SKM-1 (cell line): Measurements from ENCODE around the gene KCNMA1.

Experiments used
- DNase-seq: peaks from one replicate; lab custom pipeline; 2025; ENCODE audit not compliant: unreplicated experiment; lab: John Stamatoyannopoulos, UW

Gene KCNMA1

DNA sequence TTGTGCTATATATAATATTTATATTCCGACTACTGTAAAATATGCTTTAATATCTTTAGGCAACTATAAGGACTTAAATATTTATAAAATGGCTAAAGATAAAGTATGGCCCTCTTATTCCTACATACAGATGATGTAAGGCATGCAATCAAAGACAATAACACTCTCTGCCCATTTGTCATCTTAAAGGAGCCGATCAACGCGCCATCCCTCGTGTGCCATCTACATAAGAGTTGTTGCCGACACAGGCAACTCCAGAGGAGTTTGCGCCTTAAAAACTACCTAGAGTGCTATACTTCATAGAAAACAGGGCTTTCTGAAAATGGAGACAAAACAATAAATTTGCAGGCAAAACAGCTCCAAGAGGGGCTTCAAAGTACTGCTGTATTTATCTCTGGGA lies 709.0 kb downstream of the KCNMA1 start:
- no peak for DNase-seq

DNA sequence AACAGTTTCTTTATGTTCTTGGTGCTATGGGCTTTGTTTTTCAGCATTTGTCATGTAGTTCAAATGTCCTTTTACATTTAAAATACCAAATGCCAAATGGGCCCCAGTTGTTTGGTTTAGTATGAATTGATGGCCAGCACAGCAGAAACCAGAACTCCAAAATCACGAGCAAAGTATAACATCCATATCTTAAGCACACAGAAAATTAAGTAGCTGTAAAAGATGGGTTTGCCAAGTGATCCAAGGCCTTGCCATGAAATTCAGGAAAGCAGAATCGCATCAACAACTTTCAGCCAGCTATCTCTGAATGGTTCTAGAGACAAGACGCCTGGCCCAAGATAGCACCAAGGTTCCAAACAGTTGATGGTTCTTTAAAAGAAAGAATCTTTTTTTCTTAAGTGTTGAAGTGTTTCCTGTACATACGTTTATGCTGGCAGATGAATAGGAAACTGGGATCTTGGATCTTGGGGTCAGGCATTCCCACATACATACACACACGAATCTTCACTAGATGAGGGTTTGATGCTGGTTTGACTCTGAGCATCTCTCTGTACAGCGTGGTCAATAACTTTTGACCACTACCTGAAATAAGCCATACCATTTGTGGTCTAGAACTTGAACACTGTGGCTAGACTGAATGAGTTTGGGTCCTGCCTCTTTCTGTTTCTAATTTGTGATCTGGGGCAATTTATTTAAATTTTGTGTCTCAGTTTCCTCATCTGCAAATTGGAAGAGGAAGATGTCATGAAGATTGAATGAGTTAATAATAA lies 711.8 kb downstream of the KCNMA1 start:
- no peak for DNase-seq

DNA sequence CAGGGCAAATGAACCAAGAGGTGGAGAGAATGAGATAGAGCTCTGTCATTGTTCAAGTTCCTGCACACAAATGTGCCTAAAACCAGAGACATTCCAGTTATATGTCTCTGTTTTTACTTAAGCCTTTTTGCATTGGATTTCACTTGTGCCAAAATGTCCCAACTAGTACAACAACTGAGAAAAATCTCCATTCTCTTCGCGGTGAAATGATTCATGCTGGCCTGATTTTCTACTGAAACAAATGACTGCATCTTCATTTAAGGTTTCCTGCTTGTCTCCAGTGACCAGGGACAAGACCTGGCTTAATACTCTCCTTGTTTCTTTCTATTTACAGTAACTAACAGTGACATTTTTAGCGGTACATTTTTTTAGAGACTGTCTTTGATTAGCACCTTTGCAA lies 714.9 kb downstream of the KCNMA1 start:
- DNase-seq, result no peak

DNA sequence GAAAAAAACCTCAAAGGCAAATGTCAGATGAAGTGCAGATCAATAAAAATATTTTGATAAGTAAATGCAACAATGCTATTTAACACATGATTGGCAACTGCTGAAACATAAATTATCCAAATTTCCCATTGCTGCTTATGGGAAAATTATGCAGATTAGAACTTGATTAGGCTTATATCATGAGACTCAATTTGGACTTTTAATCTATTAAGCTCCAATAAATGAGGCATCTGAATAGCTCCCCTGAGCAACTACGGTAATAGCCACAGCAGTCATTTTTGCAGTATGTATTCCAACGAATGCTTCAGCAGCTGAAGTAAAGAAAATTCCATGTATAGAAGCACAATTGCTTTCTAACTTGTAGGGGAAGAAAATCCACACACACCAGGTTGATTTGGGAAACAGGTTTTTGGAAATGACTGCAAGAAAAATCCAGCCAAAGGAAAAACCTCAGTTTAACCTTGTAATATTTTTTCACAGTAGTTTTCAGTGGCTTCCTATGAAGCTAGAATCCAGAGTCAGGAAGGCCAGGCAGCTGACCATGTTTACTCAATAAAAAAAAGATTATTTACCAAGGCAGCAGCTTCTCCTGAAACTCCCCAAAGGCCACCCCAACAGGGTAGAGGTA lies 716.1 kb downstream of the KCNMA1 start:
- no peak for DNase-seq

DNA sequence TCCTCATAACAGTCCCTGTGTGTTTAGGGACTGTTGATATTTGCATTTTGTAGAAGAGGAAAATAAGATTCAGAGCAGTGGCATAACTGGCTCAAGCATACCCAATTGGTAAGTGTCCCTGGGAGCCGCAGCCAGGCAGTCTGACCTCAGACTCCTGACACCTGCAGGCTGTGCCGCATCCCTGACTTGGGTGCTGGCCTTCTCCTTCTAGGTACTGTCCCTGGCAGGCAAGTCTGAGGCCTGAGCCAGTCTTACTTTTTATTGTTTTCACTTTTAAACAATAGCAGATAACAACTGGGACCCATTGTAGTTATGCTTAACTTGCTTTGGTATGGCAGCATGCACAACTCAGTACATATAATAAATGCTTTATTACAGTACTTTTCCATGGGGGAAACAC lies 717.0 kb downstream of the KCNMA1 start:
- no peak for DNase-seq

DNA sequence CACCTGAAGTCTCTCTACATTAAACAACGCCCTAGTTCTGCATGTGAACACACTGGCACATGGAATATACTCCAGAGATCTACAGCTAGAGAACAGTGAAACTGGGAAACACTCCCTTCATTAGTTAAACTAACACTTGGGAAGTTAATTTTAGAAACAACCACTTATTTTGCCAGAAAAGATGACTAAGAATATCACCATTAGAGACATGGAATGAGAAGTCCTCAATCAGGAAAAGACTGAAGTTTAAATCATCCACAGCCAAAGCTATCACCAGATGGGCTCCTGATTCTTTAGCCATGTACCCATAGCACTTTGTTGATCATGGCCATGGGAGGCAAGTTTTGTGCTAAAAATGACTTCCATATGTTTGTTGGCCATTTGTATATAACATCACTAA lies 719.5 kb downstream of the KCNMA1 start:
- no peak for DNase-seq

DNA sequence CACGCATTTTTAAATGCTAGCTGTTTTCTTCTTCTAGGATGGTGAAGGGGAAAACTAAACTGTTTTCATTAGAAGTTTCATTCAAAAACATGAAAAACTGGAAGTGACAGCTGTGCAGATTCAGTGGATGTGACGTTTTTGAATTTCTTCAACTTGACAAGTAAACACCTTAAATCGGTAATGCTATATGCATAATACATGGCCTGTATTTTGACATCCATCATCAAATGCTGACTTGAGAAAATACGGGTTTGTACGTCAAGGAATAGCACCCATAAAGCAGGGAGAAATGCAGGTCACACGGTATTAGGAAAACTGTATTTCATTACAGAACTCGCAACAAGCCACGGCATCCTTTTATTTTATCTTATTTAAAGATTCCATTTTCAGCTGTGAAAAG lies 720.5 kb downstream of the KCNMA1 start:
- no peak for DNase-seq

DNA sequence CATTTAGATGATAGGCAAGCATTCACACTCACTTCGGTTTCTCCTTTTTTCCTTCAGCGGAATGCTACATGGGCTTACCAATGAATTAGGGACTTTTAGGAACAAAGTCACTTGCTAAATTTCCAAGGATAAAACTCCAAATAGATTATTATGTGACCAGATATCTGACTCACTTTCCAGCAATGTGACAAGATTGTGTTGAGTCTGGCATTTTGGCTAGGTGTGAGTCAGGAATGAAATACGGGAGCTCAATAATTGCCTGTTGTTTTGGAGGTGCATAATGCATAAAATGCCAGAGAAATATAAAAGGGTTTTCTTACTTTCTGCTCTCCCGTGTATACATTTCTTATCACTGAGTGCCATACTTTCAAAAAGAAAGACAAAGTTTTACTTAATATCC lies 721.1 kb downstream of the KCNMA1 start:
- DNase-seq, result no peak

DNA sequence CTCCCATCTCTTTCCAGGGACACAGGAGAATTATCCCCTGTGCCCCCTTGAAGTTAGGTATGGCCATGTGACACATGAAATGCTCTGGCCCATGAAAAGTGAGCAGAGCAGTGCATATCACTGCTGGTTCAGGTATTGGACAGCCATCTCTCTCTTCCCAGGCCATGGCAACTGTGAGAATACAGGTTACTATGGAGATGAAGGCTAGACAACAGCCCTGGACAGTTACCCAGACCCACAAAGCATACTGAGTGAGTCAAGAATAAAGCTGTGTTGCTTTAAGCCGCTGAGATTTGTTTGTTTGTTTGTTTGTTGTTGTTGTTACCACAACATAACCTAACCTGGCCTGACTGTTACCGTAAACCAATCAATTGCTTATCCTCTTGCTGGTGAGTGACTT lies 722.3 kb downstream of the KCNMA1 start:
- DNase-seq, result no peak

DNA sequence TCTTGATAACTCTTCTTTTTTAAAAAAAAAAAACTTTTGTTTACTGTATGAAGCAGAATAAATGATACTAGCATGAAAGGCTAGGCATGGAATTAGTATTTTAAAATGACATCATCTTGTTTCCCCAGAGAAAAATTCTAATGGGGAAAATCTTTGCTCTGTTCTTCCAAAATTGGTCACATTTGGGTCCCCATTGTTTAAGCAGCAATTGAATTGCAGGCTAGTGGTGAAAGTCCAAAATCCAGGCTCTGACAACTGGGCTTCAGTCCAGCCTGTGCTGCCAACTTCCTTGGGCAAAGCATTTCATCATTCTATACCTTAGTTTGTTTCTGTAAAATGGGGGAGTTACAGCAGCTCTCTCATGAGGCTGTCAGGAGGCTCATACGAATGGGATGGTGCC lies 726.4 kb downstream of the KCNMA1 start:
- DNase-seq, result no peak

DNA sequence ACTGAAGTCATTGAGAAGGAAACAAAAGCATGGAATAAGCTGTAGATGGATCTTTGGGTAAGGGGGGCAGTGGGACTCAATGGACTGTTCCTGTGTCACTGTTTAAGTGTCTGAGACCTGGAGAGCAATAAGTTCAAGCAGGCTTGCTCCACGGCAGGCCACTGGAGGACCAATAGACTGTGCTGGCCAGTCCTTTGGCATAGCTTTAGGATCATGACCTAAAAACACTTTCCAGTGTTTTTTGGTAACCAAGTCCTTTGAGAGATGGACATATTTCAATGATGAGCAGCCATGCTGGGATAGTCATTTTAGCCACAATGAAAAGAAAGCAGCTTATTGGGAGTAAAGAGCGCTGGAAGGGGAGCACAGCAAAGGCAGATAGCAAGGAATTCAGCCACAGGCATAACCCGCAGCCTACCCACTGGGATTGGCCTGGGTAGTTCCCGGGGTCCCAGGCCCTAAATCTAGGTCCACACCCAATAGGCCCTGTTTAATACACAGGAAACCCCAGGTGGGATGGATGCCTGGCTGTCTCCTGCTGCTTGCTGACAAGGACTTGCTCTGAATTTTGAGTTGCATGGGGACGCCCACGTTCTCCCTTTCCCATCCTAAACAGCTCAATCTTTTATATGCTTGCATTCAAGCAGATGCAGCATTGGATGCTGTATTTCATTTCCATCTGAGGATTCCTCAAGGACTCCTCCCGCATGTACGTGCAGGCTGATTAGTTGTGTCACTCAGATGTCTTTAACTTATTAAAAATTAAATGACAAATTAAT lies 727.2 kb downstream of the KCNMA1 start:
- no peak for DNase-seq

DNA sequence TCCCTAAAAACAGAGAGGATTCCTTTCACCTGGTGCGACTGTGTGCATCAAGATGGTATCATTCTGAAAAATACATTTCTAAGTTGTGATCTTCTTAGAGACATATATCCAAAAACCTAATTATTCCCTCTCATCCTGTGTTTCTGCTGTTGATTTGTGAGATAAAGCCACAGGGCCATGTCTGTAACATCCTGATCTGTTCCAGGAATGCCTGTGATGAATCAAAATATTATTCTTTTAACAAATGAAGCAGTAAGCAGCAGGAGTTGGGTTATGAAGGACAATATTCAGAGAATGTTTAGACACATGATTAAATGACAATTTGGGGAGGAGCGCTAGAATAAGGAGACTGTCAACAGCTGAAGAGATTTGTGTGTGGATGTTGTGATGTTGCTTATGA lies 731.4 kb downstream of the KCNMA1 start:
- DNase-seq, result no peak

DNA sequence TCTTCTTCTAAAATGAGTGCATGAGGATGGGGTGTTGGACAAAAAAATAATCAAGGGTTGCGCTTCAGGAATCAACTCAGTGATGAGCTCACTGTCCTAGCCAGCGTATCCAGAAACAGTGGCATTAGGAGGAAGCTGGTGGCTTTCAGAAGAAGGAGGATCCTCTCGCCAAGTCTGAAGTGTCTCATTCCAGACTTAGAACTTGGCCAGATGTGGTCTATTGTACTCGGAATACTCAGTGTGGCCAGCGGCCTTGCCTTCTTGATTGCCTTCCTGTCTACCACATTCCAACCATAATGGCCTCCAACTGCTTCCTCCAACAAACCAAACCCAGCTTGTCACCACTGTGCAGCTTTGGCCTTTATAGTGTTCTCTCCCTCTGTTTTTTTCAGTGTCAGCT lies 732.4 kb downstream of the KCNMA1 start:
- no peak for DNase-seq

DNA sequence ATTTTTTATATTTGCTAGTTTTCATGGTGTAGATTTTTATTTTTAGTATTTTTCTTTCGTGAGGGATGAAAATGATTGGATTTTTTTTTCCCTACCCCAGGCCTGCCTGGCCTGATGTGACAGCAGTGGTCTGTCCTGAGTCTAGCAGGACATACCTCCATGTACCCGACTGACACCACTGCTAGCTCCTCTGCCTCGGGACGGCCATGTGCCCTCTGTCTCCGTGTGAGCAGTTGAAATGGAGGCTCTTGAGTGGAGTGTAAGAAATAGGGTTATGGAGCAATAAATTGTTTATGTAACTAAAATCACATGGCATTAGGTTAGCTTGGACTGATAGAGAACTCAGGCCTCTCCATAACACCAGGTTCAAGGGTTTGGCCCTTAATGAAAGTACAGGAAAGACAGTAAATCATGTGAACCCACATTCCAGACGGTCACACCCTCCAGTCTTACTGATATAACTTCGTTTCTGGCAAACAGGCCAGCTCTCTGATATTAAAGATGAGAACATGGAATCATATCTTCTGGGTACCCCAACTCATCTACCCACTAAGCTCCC lies 734.1 kb downstream of the KCNMA1 start:
- DNase-seq, result no peak

DNA sequence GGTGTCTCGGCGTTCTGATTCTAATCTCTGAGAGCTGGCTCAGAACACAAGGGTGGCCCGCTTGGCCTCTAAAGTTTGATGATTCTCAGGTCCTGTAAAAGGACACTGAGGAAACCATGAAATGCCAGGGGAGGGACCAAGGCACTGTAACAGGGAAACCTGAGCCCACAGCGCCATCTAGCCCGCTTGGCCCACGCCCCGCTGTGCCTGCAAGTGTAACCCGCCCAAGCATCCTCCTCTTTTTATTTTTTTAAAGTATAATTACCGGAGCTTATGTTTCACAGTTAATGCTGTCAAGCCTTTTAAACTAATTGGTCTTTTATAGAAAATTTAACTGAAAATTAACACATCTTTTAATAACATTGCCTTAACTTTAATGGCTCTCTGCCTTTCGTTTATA lies 734.7 kb downstream of the KCNMA1 start:
- no peak for DNase-seq

DNA sequence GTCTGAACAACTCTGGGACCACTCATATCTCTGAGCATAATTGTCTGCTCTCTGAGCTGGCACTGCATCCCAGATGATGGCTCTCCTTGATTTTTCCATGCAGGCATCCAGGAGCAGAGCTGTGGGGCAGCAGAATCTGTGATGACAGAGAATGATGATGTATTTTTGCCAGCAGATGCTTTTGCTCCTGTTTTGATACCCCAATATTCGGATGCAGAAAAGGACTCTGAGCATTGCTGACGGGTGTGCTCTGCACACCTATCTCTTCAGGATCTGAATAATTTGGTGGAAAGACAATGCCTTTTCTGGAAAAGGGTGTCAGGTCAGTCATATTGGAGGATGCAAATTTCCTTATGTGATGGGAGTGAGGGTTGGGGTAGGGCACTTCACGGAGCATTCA lies 735.9 kb downstream of the KCNMA1 start:
- no peak for DNase-seq

DNA sequence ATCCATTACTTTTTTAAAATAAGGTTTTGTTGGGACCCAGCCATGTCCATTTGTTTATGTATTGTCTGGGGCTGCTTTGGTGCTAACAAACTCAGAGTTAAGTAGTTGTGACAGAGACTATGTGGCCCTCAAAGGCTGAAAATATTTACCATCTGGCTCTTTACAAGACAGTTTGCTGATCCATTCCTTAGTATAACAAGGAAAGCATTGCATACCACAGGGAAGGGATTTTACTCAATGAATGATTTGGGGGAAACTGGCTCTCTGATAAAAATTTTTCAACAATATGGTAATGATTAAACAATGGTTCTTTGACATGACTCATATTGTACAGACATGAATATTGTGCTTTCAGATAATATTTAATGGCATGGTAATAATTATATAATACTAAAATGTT lies 738.1 kb downstream of the KCNMA1 start:
- no peak for DNase-seq

DNA sequence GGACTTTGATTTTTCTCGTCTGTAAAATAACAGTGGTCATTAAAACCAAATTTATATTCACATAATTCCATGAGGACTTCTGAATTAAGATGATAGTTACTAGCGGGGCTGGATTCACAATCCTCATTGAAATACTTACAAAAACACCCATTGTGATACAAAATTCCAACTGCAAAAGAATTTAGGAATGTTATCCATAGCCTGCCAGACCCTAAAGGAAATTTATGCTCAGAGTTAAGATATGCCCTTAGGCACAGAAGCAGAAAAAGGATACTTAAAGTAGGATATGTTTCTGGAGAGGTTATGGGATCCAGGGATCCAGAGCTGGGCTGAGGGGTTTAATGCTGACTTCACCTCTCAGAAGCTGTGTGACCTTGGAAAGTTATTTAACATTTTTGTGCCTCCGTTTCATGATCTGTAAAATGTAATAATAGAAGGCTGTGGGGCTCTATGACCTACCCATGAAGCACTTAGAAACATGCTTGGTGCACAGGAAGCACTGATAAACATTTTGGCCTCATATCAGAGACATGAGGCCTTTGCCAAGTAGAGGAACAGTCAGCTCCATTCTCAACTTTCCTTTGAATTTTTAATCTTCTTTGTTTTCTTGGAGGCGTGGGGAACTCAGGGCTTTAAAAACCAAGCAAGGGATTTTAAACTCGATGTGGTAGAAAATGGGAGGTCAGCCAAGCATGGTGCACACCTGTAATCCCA lies 744.7 kb downstream of the KCNMA1 start:
- DNase-seq, result no peak

DNA sequence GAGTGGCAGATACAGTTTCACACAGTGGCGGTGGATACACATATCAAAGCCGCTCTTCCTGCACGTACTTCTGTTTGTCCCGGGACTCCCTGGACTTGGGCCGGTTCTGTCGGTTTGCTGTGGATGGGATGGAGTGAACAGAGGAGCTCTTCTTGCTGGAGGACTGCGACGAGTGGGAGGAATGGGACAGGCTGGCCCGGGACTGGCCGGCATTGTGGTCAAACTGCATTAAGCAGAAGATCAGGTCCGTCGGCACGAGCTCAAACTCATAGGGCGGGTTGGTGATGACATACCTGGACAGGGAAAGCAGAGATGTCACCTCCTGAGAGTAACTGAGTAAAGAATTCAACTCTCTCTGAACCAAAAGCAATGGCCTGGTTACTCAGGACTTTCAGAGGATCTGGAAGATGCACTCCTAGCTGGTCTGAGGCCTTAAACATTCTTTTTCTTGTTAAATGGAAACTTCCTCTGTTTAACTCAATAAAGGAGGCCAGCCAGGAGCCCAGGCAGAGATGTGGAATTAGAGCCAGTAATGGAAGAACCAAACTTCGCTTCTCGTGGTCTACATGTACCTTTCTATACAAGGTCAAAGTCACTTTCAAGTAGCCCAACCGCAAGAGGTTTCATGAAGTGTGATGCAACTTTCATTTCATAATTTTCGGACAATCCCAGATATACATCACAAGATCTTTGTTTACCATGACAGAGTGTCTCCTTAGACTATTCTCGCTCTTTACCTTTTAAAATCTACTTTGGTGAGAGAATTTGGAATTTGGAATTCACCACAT lies 750.2 kb downstream of the KCNMA1 start:
- DNase-seq, result no peak

DNA sequence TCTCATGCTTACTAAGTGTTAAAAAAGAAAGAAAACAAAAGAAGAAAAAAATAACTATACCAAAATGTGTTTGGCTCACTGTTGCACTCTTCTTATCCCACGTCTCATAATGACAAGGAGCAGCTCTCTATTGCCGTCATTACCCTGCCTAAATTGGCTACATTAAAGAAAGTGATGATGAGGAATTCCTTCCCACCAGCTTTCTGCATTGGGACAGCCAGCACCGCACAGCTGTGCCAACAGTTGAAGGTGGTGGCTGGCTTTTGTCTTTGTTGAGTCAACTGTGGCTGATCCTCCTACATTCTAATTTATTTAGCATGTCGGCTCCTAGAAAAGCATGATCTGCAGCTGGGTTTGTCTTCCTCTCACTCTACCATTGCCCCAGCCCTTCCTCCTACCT lies 751.8 kb downstream of the KCNMA1 start:
- no peak for DNase-seq
